ENCODE measurements around the gene NAB1.

The NAB1 gene

DNA sequence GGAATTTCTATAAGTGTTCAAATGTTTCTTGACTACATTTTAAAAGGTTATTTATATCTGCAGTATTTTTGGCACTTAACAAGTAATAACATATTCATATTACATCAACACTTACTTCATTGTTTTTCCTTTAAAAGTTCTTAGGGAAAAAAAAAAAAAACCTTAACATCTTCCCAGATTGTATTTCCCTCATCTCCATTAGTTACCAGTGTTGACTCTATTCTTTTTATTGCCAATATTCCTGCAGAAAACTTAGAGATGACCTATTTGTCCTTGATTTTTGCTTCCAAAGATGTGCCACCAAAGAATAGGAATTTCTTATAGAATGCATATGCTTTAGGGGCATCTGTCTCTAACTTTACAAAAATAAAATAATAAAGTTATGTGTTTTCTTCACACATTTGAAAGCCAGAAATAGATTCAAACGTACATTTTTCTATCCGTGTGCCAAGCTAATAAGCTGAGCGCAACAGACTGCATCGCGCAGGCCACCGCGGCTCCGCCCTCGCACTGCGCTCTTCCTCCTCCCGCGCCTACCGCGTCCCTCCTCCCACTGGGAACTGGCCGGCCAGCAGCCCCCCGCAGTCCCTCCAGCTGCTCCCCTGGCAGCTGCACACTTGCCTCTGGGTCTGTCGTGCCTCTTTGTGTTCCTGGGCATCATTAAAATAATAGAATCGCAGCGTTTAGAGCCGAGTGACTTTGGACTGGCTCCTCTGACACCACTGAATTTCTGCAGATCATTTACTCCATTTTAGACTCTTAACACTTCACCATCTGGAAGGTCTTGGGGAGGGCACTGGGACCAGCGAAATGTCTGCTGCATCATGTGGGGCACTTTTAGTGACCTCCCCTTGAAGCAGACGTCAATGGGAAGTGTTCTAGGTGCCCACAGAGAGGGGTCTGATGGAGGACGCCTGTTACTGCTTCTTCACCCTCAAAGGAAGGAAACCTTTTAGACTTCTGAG lies 21.2 kb upstream of the NAB1 start:
- Mint-ChIP-seq H3K4me1 (peaks cover 38% of the 10 kb centered on the region), H3K27ac (peak overlapping the region; percentile 38), H3K4me3 (peak overlapping the region; percentile 94), H3K27me3 (no peaks in the 10 kb centered on the region), H3K36me3 (peaks cover 2% of the 10 kb centered on the region), H3K9me3 (no peaks in the 10 kb centered on the region)

DNA sequence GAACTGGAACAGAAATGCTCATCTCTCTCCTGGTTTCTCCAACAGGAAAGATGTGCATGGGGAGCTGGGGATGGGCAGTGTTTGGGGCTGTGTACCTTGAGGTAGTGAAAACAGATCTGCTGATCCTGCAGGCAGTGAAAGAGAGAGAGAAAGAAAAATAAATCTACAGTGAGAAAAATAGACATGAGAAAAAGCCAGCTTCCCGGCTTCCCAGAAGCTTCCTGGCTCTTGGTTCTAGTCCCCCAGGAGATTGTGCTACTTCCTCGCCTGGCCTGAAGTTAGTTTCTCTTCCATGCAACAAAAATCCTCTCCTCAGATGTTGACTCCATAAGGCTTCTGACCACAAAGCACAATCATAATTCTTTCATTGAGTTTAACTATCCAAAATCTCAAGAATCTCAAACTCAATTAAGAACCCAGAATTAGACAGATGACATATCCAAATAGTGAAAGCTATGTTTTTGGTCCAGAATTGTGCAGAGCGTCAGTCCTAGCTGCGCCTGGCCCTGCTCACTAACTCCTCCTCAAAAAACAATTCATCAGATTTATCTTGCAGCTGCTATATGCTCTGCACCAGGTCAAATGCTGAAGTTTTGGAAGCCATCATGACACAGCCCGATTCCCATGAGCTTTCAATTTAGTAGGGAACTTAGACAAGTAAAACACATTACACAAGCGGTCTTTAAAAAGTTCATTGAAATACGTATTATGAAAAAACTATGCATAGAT lies 20.1 kb upstream of the NAB1 start:
- Mint-ChIP-seq H3K9me3 (no peaks in the 10 kb centered on the region), H3K4me3 (peak overlapping the region; percentile 94), H3K27ac (no peak overlapping the region), H3K27me3 (no peaks in the 10 kb centered on the region), H3K4me1 (peaks cover 28% of the 10 kb centered on the region), H3K36me3 (no peaks in the 10 kb centered on the region)

DNA sequence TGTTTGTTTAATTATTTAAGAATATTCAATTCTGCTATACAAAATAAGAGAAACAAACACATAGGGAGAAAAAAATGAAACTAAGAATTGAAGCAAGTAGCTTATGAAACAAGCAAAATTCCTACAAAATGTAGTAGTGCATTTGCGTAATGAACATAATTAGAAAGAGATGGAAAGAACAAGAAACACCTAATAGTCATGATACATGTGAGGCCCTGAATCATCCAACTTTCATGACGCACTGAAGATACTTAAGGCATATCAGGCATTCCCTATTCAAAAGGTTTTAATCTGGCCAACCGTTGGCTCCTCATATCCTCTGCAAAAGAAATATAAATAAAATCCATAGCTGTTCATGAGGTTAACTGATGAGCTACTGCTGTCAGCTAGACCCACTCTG lies 14.5 kb upstream of the NAB1 start:
- H3K27me3 Mint-ChIP-seq, result no peaks in the 10 kb centered on the region
- H3K36me3 Mint-ChIP-seq, result no peaks in the 10 kb centered on the region
- no peak overlapping the region for H3K27ac Mint-ChIP-seq
- H3K4me1 Mint-ChIP-seq, result peaks cover 4% of the 10 kb centered on the region
- no peaks in the 10 kb centered on the region for H3K9me3 Mint-ChIP-seq
- no peak overlapping the region for H3K4me3 Mint-ChIP-seq

DNA sequence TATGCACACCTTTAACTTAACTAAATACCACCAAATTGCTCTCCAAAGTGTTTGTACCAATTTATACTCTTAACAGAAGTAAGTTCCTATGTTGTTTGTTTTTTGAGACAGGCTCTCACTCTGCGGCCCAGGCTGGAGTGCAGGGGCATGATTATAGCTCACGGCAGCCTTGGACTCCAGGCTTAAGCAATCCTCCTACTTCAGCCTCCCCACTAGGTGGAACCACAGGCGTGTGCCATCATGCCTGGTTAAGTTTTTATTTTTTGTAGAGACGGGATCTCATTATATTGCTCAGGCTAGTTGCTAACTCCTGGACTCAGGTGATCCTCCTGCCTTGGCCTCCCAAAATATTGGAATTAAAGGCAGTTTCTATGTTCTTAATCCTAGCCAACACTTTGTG lies 13.1 kb upstream of the NAB1 start:
- Mint-ChIP-seq H3K4me1 (peaks cover 4% of the 10 kb centered on the region), H3K4me3 (no peak overlapping the region), H3K27ac (no peak overlapping the region), H3K27me3 (no peaks in the 10 kb centered on the region), H3K36me3 (no peaks in the 10 kb centered on the region), H3K9me3 (no peaks in the 10 kb centered on the region)

DNA sequence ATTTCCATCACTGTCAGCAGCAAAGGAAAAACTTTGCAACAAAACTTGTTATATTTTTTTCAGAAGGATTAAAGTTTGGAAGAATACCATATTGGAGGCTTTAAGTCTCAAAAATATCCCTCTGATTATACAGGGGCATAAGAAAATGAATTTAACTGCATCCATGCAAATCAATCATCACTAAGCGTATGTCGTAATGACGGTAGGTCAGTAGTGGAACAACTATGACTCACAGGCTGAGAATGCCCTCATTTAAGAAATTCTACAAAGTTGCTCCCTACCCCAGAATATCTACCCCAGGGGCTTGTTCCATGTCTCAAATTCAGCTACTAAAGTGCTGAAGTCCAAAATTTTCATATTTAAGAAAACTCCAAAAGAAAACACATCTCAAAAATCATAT lies 12.5 kb upstream of the NAB1 start:
- Mint-ChIP-seq H3K27me3 (no peaks in the 10 kb centered on the region), H3K9me3 (no peaks in the 10 kb centered on the region), H3K36me3 (no peaks in the 10 kb centered on the region), H3K4me1 (peaks cover 7% of the 10 kb centered on the region), H3K27ac (no peak overlapping the region), H3K4me3 (no peak overlapping the region)

DNA sequence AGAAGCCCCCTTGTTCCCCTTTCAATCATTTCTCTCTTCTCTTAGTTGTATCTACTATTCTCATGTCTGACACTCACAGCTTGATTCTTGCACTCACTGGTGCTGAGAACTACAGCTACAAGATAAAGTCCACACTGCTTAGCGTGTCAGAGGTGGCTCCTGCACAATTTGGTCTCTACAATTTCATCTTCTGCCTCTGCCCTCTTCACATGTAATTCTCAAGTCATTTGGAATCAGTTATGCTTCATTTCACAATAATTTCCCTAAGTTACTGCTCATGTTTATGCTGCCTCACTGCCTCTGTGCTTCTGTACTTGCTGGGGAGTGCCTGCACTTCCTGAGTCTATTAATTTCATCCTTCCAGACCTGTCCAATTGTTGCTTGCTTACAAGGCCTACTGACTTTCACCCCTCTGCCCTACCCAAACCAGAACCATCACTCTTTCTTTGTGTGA lies 11.6 kb upstream of the NAB1 start:
- H3K27me3 Mint-ChIP-seq, result no peaks in the 10 kb centered on the region
- no peak overlapping the region for H3K4me3 Mint-ChIP-seq
- H3K36me3 Mint-ChIP-seq, result no peaks in the 10 kb centered on the region
- no peaks in the 10 kb centered on the region for H3K9me3 Mint-ChIP-seq
- peaks cover 11% of the 10 kb centered on the region for H3K4me1 Mint-ChIP-seq
- H3K27ac Mint-ChIP-seq, result peak overlapping the region; percentile 1

DNA sequence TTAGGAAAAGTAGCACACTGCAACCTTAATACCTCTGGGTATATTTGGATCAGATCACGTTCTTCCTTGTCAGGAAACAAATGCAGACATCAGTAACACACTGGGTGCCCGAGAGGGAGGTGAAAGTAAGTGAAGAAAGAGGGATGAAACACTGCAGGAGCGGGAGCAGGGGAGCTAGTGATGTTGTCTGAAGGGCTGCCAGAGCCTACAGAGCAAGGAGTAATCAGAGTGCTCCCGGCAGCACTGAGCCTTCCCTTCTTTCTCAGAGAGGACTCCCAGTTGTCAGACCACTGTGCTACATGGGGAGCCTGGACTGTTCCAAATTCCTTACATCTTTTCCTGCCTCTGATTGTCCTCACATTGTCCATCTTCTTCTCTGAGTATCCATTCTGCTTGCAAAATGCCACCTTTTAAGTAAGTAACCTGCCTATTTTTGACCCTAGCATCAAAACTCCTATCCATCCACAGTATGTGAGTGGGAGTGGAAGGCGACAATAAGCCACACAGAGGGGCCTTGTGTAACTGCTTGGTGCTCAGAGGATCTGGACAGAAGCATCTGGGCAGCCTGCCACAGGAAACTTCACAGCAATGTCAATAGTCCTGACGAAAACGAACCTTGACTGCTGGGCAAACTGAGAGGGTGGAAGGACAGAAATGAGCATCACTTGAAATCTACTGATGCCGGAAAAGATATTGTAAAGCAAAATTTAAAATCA lies 10.8 kb upstream of the NAB1 start:
- H3K27me3 Mint-ChIP-seq, result no peaks in the 10 kb centered on the region

DNA sequence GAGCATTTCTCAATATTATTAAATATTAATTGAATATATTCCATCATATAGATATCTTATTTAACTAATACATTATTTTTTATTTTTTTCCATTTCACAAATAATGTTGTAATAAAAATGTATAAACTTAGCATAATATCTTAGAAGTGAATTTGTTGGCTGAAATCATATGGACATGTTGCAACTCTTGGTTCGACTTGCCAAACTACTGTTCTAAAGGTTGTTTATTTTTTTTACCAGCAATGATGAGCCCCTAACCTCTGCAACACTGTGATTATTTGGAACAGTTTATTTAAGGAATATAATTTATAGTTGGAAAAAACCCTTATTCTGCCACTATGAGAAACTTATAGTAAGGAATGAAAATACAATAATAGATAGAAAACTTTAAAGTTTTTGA lies 8.8 kb upstream of the NAB1 start:
- Mint-ChIP-seq H3K36me3 (no peaks in the 10 kb centered on the region), H3K27me3 (no peaks in the 10 kb centered on the region), H3K27ac (no peak overlapping the region), H3K4me1 (peaks cover 26% of the 10 kb centered on the region), H3K9me3 (no peaks in the 10 kb centered on the region), H3K4me3 (no peak overlapping the region)

More for the DNA sequence above, 10.8 kb upstream of the NAB1 start:
- peaks cover 13% of the 10 kb centered on the region for H3K4me1 Mint-ChIP-seq
- no peak overlapping the region for H3K27ac Mint-ChIP-seq
- H3K4me3 Mint-ChIP-seq, result no peak overlapping the region
- no peaks in the 10 kb centered on the region for H3K36me3 Mint-ChIP-seq
- no peaks in the 10 kb centered on the region for H3K9me3 Mint-ChIP-seq

DNA sequence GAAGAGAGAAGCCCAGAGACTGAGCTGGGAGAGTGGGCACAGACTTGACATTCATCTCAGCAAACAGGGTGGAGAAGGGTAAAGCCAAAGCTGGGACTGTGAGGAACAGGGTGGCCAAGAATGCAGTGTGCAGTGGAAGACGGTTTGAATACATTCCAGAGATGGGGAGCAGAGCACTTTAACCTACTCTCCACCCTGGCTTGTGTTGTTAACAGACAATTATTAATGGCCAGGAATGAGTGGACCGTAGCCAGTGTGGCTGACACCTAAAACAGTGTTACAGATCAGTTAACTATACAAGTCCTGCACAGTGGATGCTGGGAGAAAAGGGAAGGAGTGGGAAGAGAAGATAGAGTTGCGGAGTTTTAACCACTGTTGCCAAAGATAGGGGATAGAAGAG lies 7.4 kb upstream of the NAB1 start:
- H3K27ac Mint-ChIP-seq, result peak overlapping the region; percentile 53
- H3K36me3 Mint-ChIP-seq, result no peaks in the 10 kb centered on the region
- H3K27me3 Mint-ChIP-seq, result no peaks in the 10 kb centered on the region
- H3K4me3 Mint-ChIP-seq, result no peak overlapping the region
- H3K9me3 Mint-ChIP-seq, result no peaks in the 10 kb centered on the region
- peaks cover 33% of the 10 kb centered on the region for H3K4me1 Mint-ChIP-seq

DNA sequence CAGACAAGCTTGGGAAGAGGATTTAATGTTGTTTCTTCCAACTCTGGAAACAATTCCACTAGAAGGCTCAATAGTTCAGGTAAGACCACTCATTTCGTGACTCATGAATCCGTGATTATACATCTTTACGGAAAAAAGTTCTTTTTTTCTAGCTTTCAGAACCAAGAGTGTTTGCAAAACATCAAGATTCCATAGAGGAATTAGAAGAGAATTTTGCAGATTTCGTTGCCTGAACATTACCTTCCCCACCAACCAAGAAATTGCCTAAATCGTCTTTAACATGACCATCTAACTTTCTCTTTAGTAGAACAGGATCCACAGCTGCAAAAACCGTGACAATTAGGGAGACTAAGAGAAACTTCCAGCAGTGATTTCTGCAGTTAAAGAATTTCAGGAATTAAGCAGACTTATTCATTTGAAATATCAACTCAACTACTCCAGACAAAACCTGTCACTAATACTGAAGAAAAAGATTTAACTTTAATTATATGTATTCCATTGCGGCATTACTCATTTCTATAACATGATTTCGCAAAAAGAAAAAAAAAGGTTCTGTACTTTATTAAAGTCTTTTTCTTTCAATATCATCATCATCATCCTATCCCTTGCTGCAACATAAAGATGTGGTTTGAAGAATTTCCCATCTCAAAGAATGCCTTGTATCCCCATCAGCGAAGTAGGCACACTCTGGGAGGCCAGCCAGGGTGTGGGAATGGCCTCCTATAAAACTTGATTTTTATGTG lies 1.9 kb upstream of the NAB1 start:
- Mint-ChIP-seq H3K36me3 (no peaks in the 10 kb centered on the region), H3K27ac (peak overlapping the region; percentile 63), H3K27me3 (no peaks in the 10 kb centered on the region), H3K4me1 (peaks cover 56% of the 10 kb centered on the region), H3K4me3 (peak overlapping the region; percentile 68), H3K9me3 (no peaks in the 10 kb centered on the region)

DNA sequence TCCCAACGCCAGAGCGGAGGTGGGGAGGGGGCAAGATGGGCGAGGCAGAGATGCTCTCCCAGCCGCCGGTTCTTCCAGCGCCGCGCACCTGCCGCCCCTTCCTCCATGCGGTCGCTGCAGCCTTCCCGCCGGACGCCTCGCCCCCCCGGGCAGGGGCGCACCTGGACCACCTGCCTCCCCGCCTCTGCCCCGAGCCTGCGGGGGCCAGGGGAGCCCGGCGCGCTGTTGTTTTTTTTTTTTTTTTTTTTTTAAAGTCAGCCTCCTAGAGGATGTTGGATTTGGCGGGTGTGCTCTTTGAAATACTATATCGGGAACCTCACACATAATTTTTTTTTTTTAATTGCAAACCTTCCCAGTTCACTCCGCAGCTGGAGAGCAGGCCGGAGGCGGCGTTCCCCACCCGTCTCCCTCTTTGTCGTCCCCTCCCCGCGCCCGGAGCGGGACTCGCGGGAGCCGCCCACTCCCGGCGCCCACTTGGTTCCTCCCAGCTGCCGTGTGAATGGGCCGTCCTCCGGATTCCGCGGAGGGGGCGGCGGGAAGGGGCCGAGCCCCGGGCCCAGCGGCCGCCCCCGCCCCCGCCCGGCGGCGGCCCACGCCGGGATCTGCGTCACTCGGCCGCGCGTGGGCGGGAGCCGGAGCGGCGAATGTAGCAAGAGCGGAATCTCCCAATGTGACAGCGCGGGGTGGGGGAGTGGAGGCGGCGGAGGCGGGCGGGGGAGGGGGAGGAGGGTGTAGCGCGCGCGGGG lies 421 bp upstream of the NAB1 start:
- Mint-ChIP-seq H3K4me1 (peaks cover 53% of the 10 kb centered on the region), H3K9me3 (no peaks in the 10 kb centered on the region), H3K4me3 (peak overlapping the region; percentile 84), H3K27me3 (no peaks in the 10 kb centered on the region), H3K27ac (peak overlapping the region; percentile 90), H3K36me3 (no peaks in the 10 kb centered on the region)

DNA sequence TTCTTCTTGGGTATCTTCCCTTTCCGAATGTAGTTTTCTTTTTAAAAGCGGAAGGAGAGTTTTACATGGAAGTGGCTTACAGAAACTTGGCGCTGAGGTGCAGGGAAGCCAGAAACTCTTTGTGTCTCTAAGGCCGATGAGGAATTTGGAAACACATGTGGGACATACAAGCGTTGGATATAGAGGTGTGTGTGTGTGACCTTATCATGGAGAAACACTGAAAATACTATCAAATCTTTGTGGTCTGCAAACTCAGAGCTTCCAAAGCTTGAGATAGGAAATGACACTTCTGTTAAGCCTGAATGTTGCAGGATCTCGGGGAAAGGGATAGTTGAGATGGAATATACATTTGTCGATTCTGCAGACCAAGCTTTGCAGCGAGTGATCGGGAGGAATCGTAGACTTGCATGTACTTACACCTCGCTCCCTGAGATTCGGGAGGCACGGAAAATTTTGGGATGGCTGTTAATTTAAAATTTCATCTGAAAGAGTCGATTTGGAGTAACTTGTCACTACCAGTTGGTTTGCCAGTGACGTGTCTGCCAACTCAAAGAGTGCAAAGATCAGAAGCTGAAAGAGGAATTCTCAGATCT lies 1.0 kb downstream of the NAB1 start:
- peak overlapping the region; percentile 98 for H3K4me3 Mint-ChIP-seq
- H3K9me3 Mint-ChIP-seq, result no peaks in the 10 kb centered on the region
- no peaks in the 10 kb centered on the region for H3K27me3 Mint-ChIP-seq
- peaks cover 45% of the 10 kb centered on the region for H3K4me1 Mint-ChIP-seq
- H3K36me3 Mint-ChIP-seq, result no peaks in the 10 kb centered on the region
- peak overlapping the region; percentile 97 for H3K27ac Mint-ChIP-seq

DNA sequence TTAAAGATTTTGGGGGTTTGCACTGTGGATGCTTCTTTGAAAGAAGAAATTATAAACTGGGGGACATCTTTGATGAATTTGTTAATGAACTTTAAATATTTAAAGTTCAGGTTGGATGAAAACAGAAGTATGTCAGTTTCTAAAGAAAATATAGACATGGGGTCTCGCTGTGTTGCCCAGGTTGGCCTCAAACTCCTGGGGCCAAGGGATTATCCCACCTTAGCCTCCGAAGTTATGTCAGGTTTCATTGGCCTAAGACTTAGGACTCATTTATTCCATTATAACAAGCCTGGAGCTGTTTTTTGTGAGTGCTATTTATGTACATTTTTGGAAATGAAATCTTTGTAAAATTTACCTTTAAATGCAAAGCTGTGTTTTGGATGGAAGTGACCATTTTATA lies 2.5 kb downstream of the NAB1 start:
- H3K27me3 Mint-ChIP-seq, result no peaks in the 10 kb centered on the region
- peaks cover 2% of the 10 kb centered on the region for H3K36me3 Mint-ChIP-seq
- peak overlapping the region; percentile 82 for H3K27ac Mint-ChIP-seq
- H3K4me1 Mint-ChIP-seq, result peaks cover 35% of the 10 kb centered on the region
- H3K4me3 Mint-ChIP-seq, result peak overlapping the region; percentile 98
- no peaks in the 10 kb centered on the region for H3K9me3 Mint-ChIP-seq

DNA sequence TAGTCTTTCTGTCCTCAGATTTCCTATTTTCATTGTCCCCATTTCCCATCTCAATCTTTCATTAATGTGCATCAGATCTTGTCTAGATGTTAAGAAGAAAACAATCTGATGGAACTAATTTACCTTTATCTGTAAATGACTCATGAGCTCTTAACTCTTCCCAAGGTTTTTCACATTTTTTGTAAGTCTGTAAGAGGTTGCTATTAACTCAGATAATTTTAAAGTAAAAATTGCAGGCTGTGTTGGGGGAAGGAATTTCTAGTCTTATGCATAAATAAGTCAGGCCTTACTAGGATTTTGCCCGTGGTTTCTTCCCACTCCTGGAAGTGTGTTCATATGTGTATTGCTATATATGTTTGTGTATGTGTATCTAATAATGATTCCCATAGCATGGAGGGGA lies 4.3 kb downstream of the NAB1 start:
- Mint-ChIP-seq H3K27ac (no peak overlapping the region), H3K9me3 (no peaks in the 10 kb centered on the region), H3K36me3 (peaks cover 2% of the 10 kb centered on the region), H3K4me1 (peaks cover 25% of the 10 kb centered on the region), H3K4me3 (no peak overlapping the region), H3K27me3 (no peaks in the 10 kb centered on the region)
